Natural killer cell treated with Interleukin-12 subunit alpha and Interleukin-12 subunit beta and Interleukin-15 and Interleukin-18, amount 100 ng/mL, for 72 hours (primary cell): ENCODE data around the gene SLC35G4. TPM values are rescaled to one million over a fixed set of nuclear protein-coding genes. Genes with fewer than 3 reads are reported as not detected.
"Not testable (repeated sequence)": the region's sequence is repeated elsewhere in the genome, so short reads cannot be mapped to it uniquely, and the experiment has no call there.

Experiments
- ATAC-seq, 2 donors: fragments of 150-1000 bp; cut with Tn5 transposase in 1 of 2; sonication (Bioruptor Pico), chemical (Tn5 transposase) in 1 of 2; 2 replicates each; pipeline ENCODE4 v1.10.0; 2021
- DNase-seq: peaks from one replicate; pipeline ENCODE4 v3.0.0; 2022; ENCODE audit warnings: low spot score
- H3K27ac Mint-ChIP-seq, 2 donors: 1 replicate in 1 of 2; 2 replicates in 1 of 2; pipeline ENCODE4 v1.8.0; 2022; ENCODE audit warnings: mixed read lengths in 2 of 2, mild to moderate bottlenecking in 1 of 2, moderate library complexity in 1 of 2
- H3K27me3 Mint-ChIP-seq, 2 donors: 1 replicate in 1 of 2; 2 replicates in 1 of 2; pipeline ENCODE4 v1.8.0; 2022; ENCODE audit warnings: mixed read lengths in 2 of 2
- H3K36me3 Mint-ChIP-seq: one replicate; pipeline ENCODE4 v1.8.0; 2022; ENCODE audit warnings: mixed read lengths
- H3K4me1 Mint-ChIP-seq, 2 donors: 1 replicate in 1 of 2; 2 replicates in 1 of 2; pipeline ENCODE4 v1.8.0; 2022; ENCODE audit warnings: low read depth in 2 of 2, mixed read lengths in 2 of 2, mild to moderate bottlenecking in 1 of 2
- H3K4me3 Mint-ChIP-seq: one replicate; pipeline ENCODE4 v1.8.0; 2022; ENCODE audit warnings: mixed read lengths
- H3K9me3 Mint-ChIP-seq: 2 replicates; pipeline ENCODE4 v1.8.0; 2022; ENCODE audit warnings: mixed read lengths
- total RNA-seq, 2 donors: library from RNA; stranded (reverse); gene quantifications; one replicate each; pipeline ENCODE4 v1.2.3, GENCODE V29; 2022

SLC35G4 gene
- not detected for total RNA-seq

DNA sequence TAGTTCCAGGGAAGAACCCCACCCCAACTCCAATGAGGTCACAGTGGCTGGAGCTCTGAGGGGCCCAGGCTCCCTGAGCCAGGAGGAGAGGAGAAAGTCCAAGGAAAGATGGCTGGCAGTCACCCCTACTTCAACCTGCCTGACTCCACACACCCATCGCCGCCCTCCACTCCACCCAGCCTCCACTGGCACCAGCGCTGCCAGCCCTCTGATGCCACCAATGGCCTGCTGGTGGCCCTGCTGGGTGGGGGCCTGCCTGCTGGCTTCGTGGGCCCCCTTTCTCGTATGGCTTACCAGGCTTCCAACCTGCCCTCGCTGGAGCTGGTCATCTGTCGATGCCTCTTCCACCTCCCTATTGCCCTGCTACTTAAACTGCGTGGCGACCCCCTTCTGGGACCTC, at the start of gene SLC35G4:
Gene SLC35G4, plus strand, starts transcription at position 109 of the 400 bp plus-strand sequence. Its CDS starts 0 bp downstream, at position 109.
- peaks cover 3 to 21% of the 10 kb centered on the region in 2 donors for H3K27me3 Mint-ChIP-seq
- H3K36me3 Mint-ChIP-seq, H3K9me3 Mint-ChIP-seq, H3K27ac Mint-ChIP-seq, H3K4me1 Mint-ChIP-seq, H3K4me3 Mint-ChIP-seq, DNase-seq: not testable (repeated sequence)
- peak in 1 of 2 donors; percentile 20 for ATAC-seq

DNA sequence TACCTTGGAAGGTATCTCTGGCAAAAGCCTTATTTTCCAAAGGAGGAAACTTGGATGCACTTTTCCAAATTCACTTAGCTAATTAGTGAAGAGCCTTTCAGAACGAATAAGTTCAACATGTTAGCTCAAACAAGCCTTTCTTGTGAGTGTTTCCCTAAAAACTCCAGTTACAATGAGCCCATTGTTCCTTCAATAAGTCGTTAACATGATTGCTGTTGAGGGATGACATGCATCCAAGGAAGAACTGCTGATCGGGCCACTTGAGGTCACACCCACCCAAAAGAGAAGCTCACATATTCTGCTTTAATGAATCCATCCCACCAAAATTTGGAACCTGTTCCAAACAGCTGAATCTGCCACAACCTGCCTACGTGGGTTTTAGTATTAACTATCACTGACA, 48.1 kb upstream of the SLC35G4 start:
- no peaks in the 10 kb centered on the region for H3K36me3 Mint-ChIP-seq
- H3K4me3 Mint-ChIP-seq, result no peak overlapping the region
- no peaks in the 10 kb centered on the region for H3K4me1 Mint-ChIP-seq
- no peak for ATAC-seq
- no peak for DNase-seq
- no peak overlapping the region for H3K27ac Mint-ChIP-seq
- no peaks in the 10 kb centered on the region for H3K9me3 Mint-ChIP-seq
- peaks cover 0 to 17% of the 10 kb centered on the region in 2 donors for H3K27me3 Mint-ChIP-seq

DNA sequence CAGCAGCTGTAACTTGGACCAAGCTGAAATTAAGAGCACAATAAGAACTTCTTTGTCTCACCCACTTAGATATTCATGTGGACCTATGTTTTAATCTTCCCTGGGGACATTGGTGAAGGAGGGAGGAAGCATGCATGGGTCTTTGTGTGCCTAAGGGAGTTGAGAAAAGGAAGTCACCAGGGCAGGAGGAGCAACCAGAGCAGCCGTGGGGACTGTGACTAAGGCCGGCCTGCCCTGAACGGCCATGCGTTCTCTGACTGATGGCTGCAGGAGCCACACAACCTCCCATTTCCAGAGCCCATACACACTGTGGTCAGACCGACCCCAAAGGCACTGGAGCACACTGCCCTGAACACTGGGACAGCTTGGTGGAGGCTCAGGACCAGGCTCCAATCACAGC, 43.7 kb upstream of the SLC35G4 start:
- no peak overlapping the region for H3K4me3 Mint-ChIP-seq
- no peaks in the 10 kb centered on the region for H3K9me3 Mint-ChIP-seq
- ATAC-seq (peak in 1 of 2 donors; percentile 12), DNase-seq (no peak)
- H3K27me3 Mint-ChIP-seq, result peaks cover 19 to 31% of the 10 kb centered on the region in 2 donors
- H3K27ac Mint-ChIP-seq, result no peak overlapping the region
- no peaks in the 10 kb centered on the region for H3K36me3 Mint-ChIP-seq
- H3K4me1 Mint-ChIP-seq, result no peaks in the 10 kb centered on the region

DNA sequence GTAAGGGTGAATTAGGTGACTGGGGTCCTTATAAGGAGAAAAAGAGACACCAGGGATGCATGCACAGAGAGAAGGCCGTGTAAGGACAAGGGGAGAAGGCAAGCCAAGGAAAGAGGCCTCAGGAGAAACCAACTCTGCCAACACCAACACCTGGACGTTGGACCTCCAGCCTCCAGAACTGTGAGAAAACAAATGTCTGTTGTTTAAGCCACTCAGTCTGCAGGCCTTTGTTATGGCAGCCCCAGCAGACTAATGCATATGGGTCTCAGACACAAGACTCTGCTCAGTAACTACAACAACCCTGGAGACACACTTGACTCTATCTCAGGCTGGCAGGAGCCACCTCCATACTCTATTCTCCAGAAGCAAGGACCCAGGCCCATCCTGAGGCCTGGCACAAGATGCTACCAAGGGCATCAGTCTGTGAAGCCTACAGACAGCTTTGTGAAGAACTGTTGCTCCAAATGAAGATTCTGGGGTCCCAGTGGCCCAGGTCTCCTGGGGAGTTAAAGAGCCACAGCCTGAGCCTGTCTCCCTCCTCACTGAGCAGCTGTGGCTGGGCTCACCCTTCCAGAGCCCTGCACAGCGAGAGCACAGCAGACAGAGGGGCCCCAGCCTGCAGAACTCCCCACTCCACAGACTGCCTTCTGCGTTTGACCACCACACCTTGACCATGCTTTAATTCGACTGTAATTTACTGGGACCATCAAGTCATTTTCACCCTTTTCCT, 43.0 kb upstream of the SLC35G4 start:
- Mint-ChIP-seq H3K27ac (no peak overlapping the region), H3K9me3 (no peaks in the 10 kb centered on the region), H3K36me3 (no peaks in the 10 kb centered on the region), H3K4me3 (no peak overlapping the region), H3K4me1 (no peaks in the 10 kb centered on the region), H3K27me3 (peaks cover 19 to 31% of the 10 kb centered on the region in 2 donors)
- peak; percentile 9 to 36 for ATAC-seq
- no peak for DNase-seq

DNA sequence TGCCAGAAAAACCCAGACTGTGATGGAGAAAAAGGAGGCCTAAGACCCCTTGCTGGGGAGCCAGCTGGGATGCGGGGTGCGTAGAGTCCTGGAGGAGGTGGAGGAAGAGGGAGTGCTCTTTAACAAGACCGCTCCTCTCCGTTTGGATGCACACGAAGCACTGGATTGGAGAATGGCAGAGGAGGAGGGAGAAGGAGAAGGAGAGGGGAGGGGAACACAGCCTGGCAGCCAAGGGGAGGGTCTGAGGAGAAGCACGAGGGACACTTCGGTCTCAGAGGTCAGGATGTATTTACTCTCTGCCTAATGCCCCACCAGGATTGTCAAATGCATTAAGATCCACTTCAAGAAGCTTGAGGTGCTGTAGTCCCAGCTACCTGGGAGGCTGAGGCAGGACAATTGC, 42.0 kb upstream of the SLC35G4 start:
- Mint-ChIP-seq H3K27me3 (peaks cover 19 to 21% of the 10 kb centered on the region in 2 donors), H3K9me3 (no peaks in the 10 kb centered on the region), H3K4me3 (no peak overlapping the region), H3K27ac (no peak overlapping the region), H3K4me1 (no peaks in the 10 kb centered on the region), H3K36me3 (no peaks in the 10 kb centered on the region)
- DNase-seq (no peak), ATAC-seq (no peak)

DNA sequence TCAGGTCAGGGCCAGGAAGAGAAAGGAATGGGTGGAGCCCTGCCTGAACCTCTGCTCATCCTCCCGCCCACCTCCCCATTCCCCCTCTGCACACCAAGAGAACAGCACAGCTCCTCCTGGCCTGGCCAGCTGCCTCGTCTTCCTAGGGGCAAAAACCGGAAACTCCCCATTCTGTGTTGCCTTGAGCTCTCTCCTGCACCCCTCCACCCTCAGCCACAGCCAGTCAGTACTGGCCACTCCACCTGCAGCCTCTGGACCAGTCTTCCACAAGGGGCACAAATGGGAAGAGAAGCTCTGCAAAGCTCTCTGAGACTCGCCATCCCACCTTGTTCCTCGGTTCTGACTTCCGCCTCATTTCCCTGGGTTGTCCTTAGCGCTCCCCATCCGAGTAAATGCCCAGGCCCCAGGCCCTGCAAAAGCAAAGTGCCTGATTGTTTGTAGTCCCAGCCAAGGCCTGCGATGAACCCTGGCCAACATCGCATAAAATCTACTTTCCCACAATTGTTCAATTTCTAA, 39.3 kb upstream of the SLC35G4 start:
- H3K4me3 Mint-ChIP-seq, result no peak overlapping the region
- peaks cover 20 to 28% of the 10 kb centered on the region in 2 donors for H3K27me3 Mint-ChIP-seq
- H3K27ac Mint-ChIP-seq, result no peak overlapping the region
- H3K9me3 Mint-ChIP-seq, result no peaks in the 10 kb centered on the region
- H3K4me1 Mint-ChIP-seq, result no peaks in the 10 kb centered on the region
- H3K36me3 Mint-ChIP-seq, result no peaks in the 10 kb centered on the region
- DNase-seq, result no peak
- no peak for ATAC-seq

DNA sequence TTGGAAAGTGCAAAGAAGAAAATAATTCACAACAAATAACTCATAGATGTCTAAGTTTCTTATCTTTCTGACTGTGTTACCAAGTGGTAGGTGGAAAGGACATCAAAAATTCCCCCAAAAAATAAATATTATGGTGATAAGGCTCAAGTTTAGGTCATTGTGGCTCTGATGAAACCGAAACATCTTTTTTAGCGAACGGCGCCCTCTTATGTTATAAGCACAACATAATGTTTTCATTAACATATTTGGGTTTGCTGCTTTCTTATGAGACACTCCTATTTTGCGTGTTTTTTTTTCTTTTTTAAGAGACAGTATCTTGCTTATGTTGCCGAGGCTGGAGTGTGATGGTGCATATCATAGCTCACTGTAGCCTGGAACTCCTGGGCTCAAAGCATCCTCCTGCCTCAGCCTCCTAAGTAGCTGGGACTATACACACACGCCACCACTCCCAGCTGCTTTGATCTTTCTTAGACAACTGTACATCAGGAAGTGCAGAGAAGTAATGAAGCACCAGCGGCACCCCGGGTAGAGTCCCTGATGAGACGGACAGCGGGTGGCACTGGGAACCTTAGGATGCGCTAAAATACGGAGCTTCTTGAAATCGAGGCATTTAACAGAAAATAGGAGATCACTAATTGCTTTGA, 38.5 kb upstream of the SLC35G4 start:
- Mint-ChIP-seq H3K36me3 (no peaks in the 10 kb centered on the region), H3K4me3 (no peak overlapping the region), H3K9me3 (no peaks in the 10 kb centered on the region), H3K27ac (no peak overlapping the region), H3K27me3 (peaks cover 21 to 28% of the 10 kb centered on the region in 2 donors), H3K4me1 (no peaks in the 10 kb centered on the region)
- no peak for DNase-seq
- ATAC-seq, result no peak

DNA sequence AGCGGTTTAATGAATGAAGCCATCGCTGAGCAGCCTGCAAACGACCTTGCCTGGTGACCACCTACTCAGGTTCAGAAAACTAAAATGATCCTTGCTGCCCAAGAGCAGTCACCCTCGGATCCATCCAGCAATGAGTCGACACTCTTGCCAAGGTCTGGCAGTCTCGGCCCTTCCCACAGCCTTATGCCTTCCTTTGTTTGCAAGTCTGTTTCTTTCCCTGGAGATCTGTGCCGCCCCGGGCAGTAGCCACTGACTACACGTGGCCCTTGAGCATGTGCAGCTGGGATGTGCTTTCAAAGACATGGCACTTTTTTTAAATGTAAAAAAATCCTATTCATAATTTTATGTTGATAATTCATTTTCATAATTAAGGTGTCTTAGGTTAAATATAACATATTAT, 37.2 kb upstream of the SLC35G4 start:
- Mint-ChIP-seq H3K27me3 (peaks cover 24 to 27% of the 10 kb centered on the region in 2 donors), H3K36me3 (no peaks in the 10 kb centered on the region), H3K9me3 (no peaks in the 10 kb centered on the region), H3K4me3 (no peak overlapping the region), H3K27ac (no peak overlapping the region), H3K4me1 (peaks cover 0 to 1% of the 10 kb centered on the region in 2 donors)
- DNase-seq (no peak), ATAC-seq (no peak)

DNA sequence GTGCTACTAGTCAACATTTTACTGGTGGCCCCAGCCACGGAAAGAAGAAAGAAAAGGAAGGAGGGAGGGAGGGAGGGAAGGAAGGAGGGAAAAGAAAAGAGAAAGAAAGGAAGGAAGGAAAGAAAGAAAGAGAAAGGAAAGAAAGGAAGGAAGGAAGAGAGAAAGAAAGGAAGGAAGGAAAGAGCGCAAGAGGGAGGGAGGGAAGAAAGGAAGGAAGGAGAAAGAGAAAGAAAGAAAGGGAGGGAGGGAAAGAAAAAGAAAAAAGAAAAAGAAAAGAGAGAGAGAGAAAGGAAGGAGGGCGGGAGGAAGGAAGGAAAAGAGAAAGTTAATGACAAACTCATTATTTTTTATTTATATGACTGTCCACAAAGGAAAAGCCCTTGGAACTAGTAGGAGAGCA, 34.9 kb upstream of the SLC35G4 start:
- Mint-ChIP-seq H3K36me3 (no peaks in the 10 kb centered on the region), H3K27me3 (peaks cover 8 to 15% of the 10 kb centered on the region in 2 donors), H3K27ac (no peak overlapping the region), H3K9me3 (no peaks in the 10 kb centered on the region), H3K4me1 (peaks cover 0 to 8% of the 10 kb centered on the region in 2 donors), H3K4me3 (no peak overlapping the region)
- ATAC-seq (no peak), DNase-seq (no peak)

DNA sequence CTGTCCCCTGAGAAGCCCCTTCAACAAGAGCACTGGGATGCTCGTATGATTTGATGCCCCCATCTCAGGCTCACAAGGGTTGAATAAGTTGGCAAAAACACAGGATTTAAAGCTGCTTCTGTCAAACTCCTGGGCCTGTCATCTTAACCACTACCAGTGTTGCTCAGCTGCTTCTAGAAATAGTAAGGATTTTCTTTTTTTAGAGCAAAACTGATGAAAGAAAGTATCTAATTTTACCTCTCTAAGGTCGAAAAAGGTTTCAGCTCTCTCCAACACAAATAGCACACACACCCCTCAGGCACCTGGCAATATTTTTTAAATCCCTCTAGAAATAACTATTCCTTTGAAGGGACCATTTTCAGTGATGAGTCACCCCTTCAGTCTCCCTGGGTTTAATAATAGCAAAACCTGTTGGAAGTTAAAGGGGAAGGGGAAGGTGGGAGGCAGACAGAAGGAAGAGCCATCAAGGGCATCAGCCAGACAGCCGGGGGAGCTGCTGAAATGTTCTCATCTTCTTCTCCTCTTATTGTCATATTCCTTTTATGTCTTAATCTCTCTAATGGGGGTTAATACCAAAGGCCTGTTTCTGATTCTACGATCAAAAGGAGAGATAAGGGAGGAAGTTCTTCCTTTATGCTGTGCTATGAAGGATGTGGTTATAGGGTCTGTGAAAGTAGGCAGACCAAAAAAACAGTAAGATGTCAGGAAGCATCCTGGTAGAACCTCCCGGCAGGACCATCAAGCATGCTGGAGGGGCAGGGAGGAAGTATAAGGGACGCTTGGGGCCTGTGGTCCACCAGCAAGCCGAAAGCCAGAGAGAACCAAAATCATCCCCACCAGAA, 31.9 kb upstream of the SLC35G4 start:
- peaks cover 8 to 17% of the 10 kb centered on the region in 2 donors for H3K27me3 Mint-ChIP-seq
- no peak for ATAC-seq

DNA sequence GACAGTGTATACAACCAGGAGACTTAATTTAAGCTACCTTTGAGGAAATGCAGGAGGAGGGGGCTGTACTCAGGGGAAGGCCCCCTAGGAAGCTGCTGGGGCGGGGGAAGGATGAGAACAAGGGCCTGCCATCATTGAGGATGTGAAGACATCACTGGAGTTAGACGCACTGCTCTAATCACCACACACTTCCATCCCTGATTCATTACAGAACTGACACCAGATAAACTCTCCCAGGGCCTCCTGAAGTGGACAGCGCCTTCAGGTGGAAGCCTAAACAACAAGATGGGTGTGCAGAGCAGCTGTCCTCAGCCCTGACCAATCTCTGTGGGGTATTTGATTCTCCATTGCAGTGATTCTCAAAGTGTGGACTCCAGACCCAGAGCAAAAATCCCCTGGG, 30.6 kb upstream of the SLC35G4 start:
- Mint-ChIP-seq H3K9me3 (no peaks in the 10 kb centered on the region), H3K36me3 (no peaks in the 10 kb centered on the region), H3K4me1 (peaks cover 0 to 8% of the 10 kb centered on the region in 2 donors), H3K27me3 (peaks cover 8 to 9% of the 10 kb centered on the region in 2 donors), H3K4me3 (no peak overlapping the region), H3K27ac (no peak overlapping the region)
- DNase-seq (no peak), ATAC-seq (no peak)

More for the DNA sequence above, 31.9 kb upstream of the SLC35G4 start:
- no peak overlapping the region for H3K4me3 Mint-ChIP-seq
- no peaks in the 10 kb centered on the region for H3K9me3 Mint-ChIP-seq
- no peaks in the 10 kb centered on the region for H3K36me3 Mint-ChIP-seq
- no peak for DNase-seq
- peaks cover 0 to 8% of the 10 kb centered on the region in 2 donors for H3K4me1 Mint-ChIP-seq
- peak overlapping the region in 1 of 2 donors; percentile 25 for H3K27ac Mint-ChIP-seq

DNA sequence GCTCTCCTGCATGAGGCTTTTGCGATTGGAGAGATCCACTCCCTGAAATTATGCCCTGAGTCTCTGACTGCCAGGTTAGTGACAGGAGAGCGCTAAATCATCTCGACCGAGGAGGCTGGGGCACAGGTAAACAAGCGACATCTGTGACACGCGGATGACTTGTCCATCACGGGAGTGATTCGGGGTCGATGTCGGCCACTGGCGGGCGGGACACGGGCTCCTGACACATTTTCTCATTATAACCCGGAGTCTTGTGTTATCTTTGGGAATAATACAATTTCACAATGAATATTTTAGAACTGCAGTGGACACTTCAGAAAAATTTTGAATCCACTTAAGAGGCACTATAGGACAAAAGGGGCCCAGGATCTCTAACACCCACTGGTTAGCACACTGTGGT, 29.5 kb upstream of the SLC35G4 start:
- H3K9me3 Mint-ChIP-seq, result no peaks in the 10 kb centered on the region
- H3K27me3 Mint-ChIP-seq, result peaks cover 8 to 12% of the 10 kb centered on the region in 2 donors
- no peak overlapping the region for H3K27ac Mint-ChIP-seq
- peaks cover 0 to 8% of the 10 kb centered on the region in 2 donors for H3K4me1 Mint-ChIP-seq
- H3K36me3 Mint-ChIP-seq, result no peaks in the 10 kb centered on the region
- no peak overlapping the region for H3K4me3 Mint-ChIP-seq
- ATAC-seq (no peak), DNase-seq (no peak)

DNA sequence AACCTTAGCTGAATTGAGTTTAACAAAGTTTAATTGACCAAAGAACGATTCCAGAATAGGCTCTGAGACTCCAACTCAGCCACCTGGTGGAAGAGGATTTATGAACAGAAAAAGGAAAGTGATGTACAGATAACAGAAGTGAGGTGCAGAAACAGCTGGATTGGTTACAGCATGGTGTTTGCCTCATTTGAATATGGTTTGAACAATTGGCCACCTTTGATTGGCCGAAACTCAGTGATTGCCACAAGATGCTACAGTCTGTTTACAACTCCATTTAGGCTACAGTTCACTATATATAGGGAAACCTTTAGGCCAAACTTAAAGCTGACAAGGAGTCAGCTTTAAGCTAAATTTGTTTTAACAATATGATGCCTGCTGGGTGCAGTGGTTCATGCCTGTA, 28.1 kb upstream of the SLC35G4 start:
- no peaks in the 10 kb centered on the region for H3K9me3 Mint-ChIP-seq
- H3K27ac Mint-ChIP-seq, result no peak overlapping the region
- H3K4me3 Mint-ChIP-seq, result no peak overlapping the region
- peaks cover 7 to 12% of the 10 kb centered on the region in 2 donors for H3K27me3 Mint-ChIP-seq
- DNase-seq, result no peak
- H3K4me1 Mint-ChIP-seq, result peaks cover under 1 to 9% of the 10 kb centered on the region in 2 donors
- ATAC-seq, result no peak
- no peaks in the 10 kb centered on the region for H3K36me3 Mint-ChIP-seq
